Measurements from ENCODE around the gene OXNAD1. TPM values are rescaled to one million over a fixed set of nuclear protein-coding genes. Genes with fewer than 3 reads are reported as not detected.
A peak's percentile ranks its signal among the peaks of the same experiment; 100 is the strongest.

The OXNAD1 gene
- total RNA-seq, 2 donors from 2014 or later: 16.1 to 22.4 TPM

GRCh38 chr3:16236030-16236639 lies 28.9 kb upstream of the OXNAD1 start:
- Histone ChIP-seq H3K9ac (ENCODE audit: extremely low read depth, low read length, poor library complexity, severe bottlenecking) (no peak overlapping the region), H3K27me3 (ENCODE audit: control insufficient read depth, insufficient read depth, low read length, poor library complexity, severe bottlenecking) (peaks cover 3% of the 10 kb centered on the region), H3K4me3 (ENCODE audit: low read length) (no peak overlapping the region), H3K9me3 (ENCODE audit: control insufficient read depth, low read length) (peaks cover 6% of the 10 kb centered on the region), H3K4me1 (ENCODE audit: control insufficient read depth, insufficient read depth, low read length) (no peaks in the 10 kb centered on the region), H3K36me3 (ENCODE audit: control insufficient read depth, insufficient read depth, low read length) (no peaks in the 10 kb centered on the region), H3K27ac (ENCODE audit: low read depth, low read length) (no peak overlapping the region)
- peaks cover 2% of the 10 kb centered on the region for H3K4me1 Mint-ChIP-seq
- H3K27ac Mint-ChIP-seq: no peak overlapping the region
- no peak for DNase-seq
- no peak for TF ChIP-seq CTCF (conservative IDR thresholded peaks at IDR 0.05)
- H3K27me3 Mint-ChIP-seq (ENCODE audit: insufficient read depth): peaks cover 10% of the 10 kb centered on the region
- 87 to 94% methylated on average over 2 to 3 of the region's 4 CpGs for WGBS, 2 experiments (ENCODE audit: insufficient coverage in 1 of 2, insufficient read length in 1 of 2)
- H3K36me3 Mint-ChIP-seq (ENCODE audit: low read depth): no peaks in the 10 kb centered on the region
- no peak overlapping the region for H3K4me3 Mint-ChIP-seq
- peaks cover 3% of the 10 kb centered on the region for H3K9me3 Mint-ChIP-seq

GRCh38 chr3:16236856-16237393 lies 28.1 kb upstream of the OXNAD1 start:
- peaks cover 3% of the 10 kb centered on the region for H3K27me3 ChIP-seq (ENCODE audit: control insufficient read depth, insufficient read depth, low read length, poor library complexity, severe bottlenecking)
- no peaks in the 10 kb centered on the region for H3K4me1 ChIP-seq (ENCODE audit: control insufficient read depth, insufficient read depth, low read length)
- peaks cover 2% of the 10 kb centered on the region for H3K4me1 Mint-ChIP-seq
- no peaks in the 10 kb centered on the region for H3K36me3 ChIP-seq (ENCODE audit: control insufficient read depth, insufficient read depth, low read length)
- no peak overlapping the region for H3K4me3 Mint-ChIP-seq
- no peaks in the 10 kb centered on the region for H3K36me3 Mint-ChIP-seq (ENCODE audit: low read depth)
- peaks cover 3% of the 10 kb centered on the region for H3K9me3 Mint-ChIP-seq
- no peak for TF ChIP-seq CTCF (conservative IDR thresholded peaks at IDR 0.05)
- 90 to 100% methylated on average over 2 to 3 of the region's 3 CpGs for WGBS, 2 experiments (ENCODE audit: insufficient coverage in 1 of 2, insufficient read length in 1 of 2)
- DNase-seq: no peak
- peak overlapping the region; percentile 11 for H3K4me3 ChIP-seq (ENCODE audit: low read length)
- peaks cover 6% of the 10 kb centered on the region for H3K9me3 ChIP-seq (ENCODE audit: control insufficient read depth, low read length)
- H3K27me3 Mint-ChIP-seq (ENCODE audit: insufficient read depth): peaks cover 10% of the 10 kb centered on the region
- H3K27ac ChIP-seq (ENCODE audit: low read depth, low read length): no peak overlapping the region
- H3K9ac ChIP-seq (ENCODE audit: extremely low read depth, low read length, poor library complexity, severe bottlenecking): no peak overlapping the region
- H3K27ac Mint-ChIP-seq: no peak overlapping the region

- H3K27me3 Mint-ChIP-seq (ENCODE audit: insufficient read depth): peaks cover 8% of the 10 kb centered on the region
Observed at GRCh38 chr3:16239086-16239770, 25.8 kb upstream of the OXNAD1 start.

More at GRCh38 chr3:16239086-16239770, 25.8 kb upstream of the OXNAD1 start:
- Histone ChIP-seq H3K27ac (ENCODE audit: low read depth, low read length) (no peak overlapping the region), H3K4me3 (ENCODE audit: low read length) (no peak overlapping the region), H3K4me1 (ENCODE audit: control insufficient read depth, insufficient read depth, low read length) (no peaks in the 10 kb centered on the region), H3K36me3 (ENCODE audit: control insufficient read depth, insufficient read depth, low read length) (no peaks in the 10 kb centered on the region), H3K9ac (ENCODE audit: extremely low read depth, low read length, poor library complexity, severe bottlenecking) (no peak overlapping the region), H3K9me3 (ENCODE audit: control insufficient read depth, low read length) (peaks cover 6% of the 10 kb centered on the region), H3K27me3 (ENCODE audit: control insufficient read depth, insufficient read depth, low read length, poor library complexity, severe bottlenecking) (peaks cover 3% of the 10 kb centered on the region)
- Mint-ChIP-seq H3K27ac (no peak overlapping the region), H3K36me3 (ENCODE audit: low read depth) (no peaks in the 10 kb centered on the region), H3K9me3 (peaks cover 3% of the 10 kb centered on the region), H3K4me3 (no peak overlapping the region), H3K4me1 (peaks cover 2% of the 10 kb centered on the region)
- whole genome bisulfite sequencing, 2 experiments (ENCODE audit: insufficient coverage in 1 of 2, insufficient read length in 1 of 2): 93 to 100% methylated on average over 2 to 3 of the region's 3 CpGs
- no peak for DNase-seq
- TF ChIP-seq CTCF (conservative IDR thresholded peaks at IDR 0.05): no peak
